Measurements from ENCODE around the gene CYSLTR1.
"Not testable (repeated sequence)": the region's sequence is repeated elsewhere in the genome, so short reads cannot be mapped to it uniquely, and the experiment has no call there.

CYSLTR1 gene

GRCh38 chrX:78327370-78328086 lies at the start of gene CYSLTR1:
TSS of gene CYSLTR1 (minus strand) at chrX:78327611. CDS start at chrX:78273746, 53,865 bp downstream.
- peak; percentile 18 for DNase-seq

- no peak for DNase-seq
Observed at GRCh38 chrX:78377186-78377585, 49.8 kb upstream of the CYSLTR1 start.

- no peak for DNase-seq
Observed at GRCh38 chrX:78375894-78376293, 48.5 kb upstream of the CYSLTR1 start.

GRCh38 chrX:78366576-78366975 lies 39.2 kb upstream of the CYSLTR1 start:
- DNase-seq = no peak

GRCh38 chrX:78357342-78358055 lies 30.1 kb upstream of the CYSLTR1 start:
- no peak for DNase-seq

- DNase-seq = peak; percentile 41
Observed at GRCh38 chrX:78333521-78333920, 6.1 kb upstream of the CYSLTR1 start.

GRCh38 chrX:78331708-78332107 lies 4.3 kb upstream of the CYSLTR1 start:
- DNase-seq = peak; percentile 21

- DNase-seq = no peak
Observed at GRCh38 chrX:78330540-78330939, 3.1 kb upstream of the CYSLTR1 start.

GRCh38 chrX:78330068-78330467 lies 2.7 kb upstream of the CYSLTR1 start:
- no peak for DNase-seq

GRCh38 chrX:78329486-78329885 lies 2.1 kb upstream of the CYSLTR1 start:
- DNase-seq = peak; percentile 51

GRCh38 chrX:78326401-78326800 lies 1.0 kb downstream of the CYSLTR1 start:
- DNase-seq = no peak

- no peak for DNase-seq
Observed at GRCh38 chrX:78322863-78323262, 4.5 kb downstream of the CYSLTR1 start.

- peak; percentile 74 for DNase-seq
Observed at GRCh38 chrX:78321809-78322208, 5.6 kb downstream of the CYSLTR1 start.

GRCh38 chrX:78316265-78316664 lies 11.1 kb downstream of the CYSLTR1 start:
- DNase-seq = no peak

- no peak for DNase-seq
Observed at GRCh38 chrX:78315745-78316144, 11.7 kb downstream of the CYSLTR1 start.

GRCh38 chrX:78314561-78314960 lies 12.8 kb downstream of the CYSLTR1 start:
- no peak for DNase-seq

- DNase-seq = no peak
Observed at GRCh38 chrX:78313526-78313925, 13.9 kb downstream of the CYSLTR1 start.

- DNase-seq = no peak
Observed at GRCh38 chrX:78307665-78308064, 19.7 kb downstream of the CYSLTR1 start.

GRCh38 chrX:78303086-78303485 lies 24.3 kb downstream of the CYSLTR1 start:
- DNase-seq = no peak

- not testable (repeated sequence) for DNase-seq
Observed at GRCh38 chrX:78300933-78301332, 26.5 kb downstream of the CYSLTR1 start.

GRCh38 chrX:78283511-78283910 lies 43.9 kb downstream of the CYSLTR1 start:
- no peak for DNase-seq

- no peak for DNase-seq
Observed at GRCh38 chrX:78237127-78237526, 90.3 kb downstream of the CYSLTR1 start.

- DNase-seq = not testable (repeated sequence)
Observed at GRCh38 chrX:78226047-78226446, 101.4 kb downstream of the CYSLTR1 start.
